Suprapubic skin (tissue), 4 donors: Measurements from ENCODE around the gene C18orf63.

ENCODE experiments used
- CTCF ChIP-seq, 2 donors: fragments of 200-600 bp in 1 of 2; fragments of 450-650 bp in 1 of 2; sonication (generic) in 1 of 2; IDR thresholded peaks; one replicate each; pipeline ENCODE4 v1.5.1; 2016 to 2019; ENCODE audit warnings: antibody characterized with exemption in 2 of 2, mild to moderate bottlenecking in 1 of 2, moderate library complexity in 1 of 2
- EP300 ChIP-seq: sonication (generic); formaldehyde crosslinking; IDR thresholded peaks from one replicate; pipeline ENCODE4 v1.6.1; 2017; ENCODE audit warnings: antibody characterized with exemption
- POLR2A ChIP-seq, 2 donors: fragments of 450-650 bp; IDR thresholded peaks; one replicate each; pipeline ENCODE4 v1.6.1; 2017; ENCODE audit warnings: antibody characterized with exemption in 2 of 2, mild to moderate bottlenecking in 2 of 2, moderate library complexity in 2 of 2
- POLR2AphosphoS5 ChIP-seq, 3 donors: sonication (generic); formaldehyde crosslinking; IDR thresholded peaks; one replicate each; pipeline ENCODE4 v1.6.1; 2017; ENCODE audit warnings: antibody characterized with exemption in 3 of 3

GRCh38 chr18:74334242-74334893 is 18.7 kb downstream of the C18orf63 start:
- TF ChIP-seq CTCF (IDR thresholded peaks at IDR 0.05) (no peak), POLR2AphosphoS5 (IDR thresholded peaks at IDR 0.05) (no peak), POLR2A (IDR thresholded peaks at IDR 0.05) (no peak), EP300 (no peak)
